Esophagus squamous epithelium (tissue), 5 donors: ENCODE results near the gene ZIK1. TPM values are rescaled to one million over a fixed set of nuclear protein-coding genes. Genes with fewer than 3 reads are reported as not detected.

Experiments used
- DNase-seq: peaks from one replicate; lab custom pipeline; 2025; lab: John Stamatoyannopoulos, UW
- H3K27ac ChIP-seq, 4 donors: fragments of 200-600 bp; sonication (generic); one replicate each; pipeline ENCODE4 v1.5.1; 2016 to 2019; ENCODE audit warnings: mild to moderate bottlenecking in 1 of 4
- H3K27me3 ChIP-seq, 4 donors: fragments of 200-600 bp; sonication (generic); 1 replicate in 3 of 4; 2 replicates in 1 of 4; pipeline versions ENCODE4 v1.5.1 to v1.6.0; 2017 to 2021; ENCODE audit warnings: antibody characterized with exemption in 1 of 4
- H3K36me3 ChIP-seq, 3 donors: fragments of 200-600 bp; sonication (generic); one replicate each; pipeline ENCODE4 v1.5.1; 2016 to 2019
- H3K4me1 ChIP-seq, 3 donors: fragments of 200-600 bp; sonication (generic); one replicate each; pipeline ENCODE4 v1.5.1; 2017 to 2019
- H3K4me3 ChIP-seq, 4 donors: fragments of 200-600 bp; sonication (generic); 1 replicate in 3 of 4; 2 replicates in 1 of 4; pipeline ENCODE4 v1.5.1; 2016 to 2019; ENCODE audit warnings: mild to moderate bottlenecking in 2 of 4, moderate library complexity in 1 of 4
- H3K9me3 ChIP-seq, 3 donors: fragments of 200-600 bp; sonication (generic); one replicate each; pipeline ENCODE4 v1.5.1; 2016 to 2019
- CTCF ChIP-seq, 6 experiments: fragments of 450-650 bp in 4 of 6; fragments of 200-600 bp in 2 of 6; sonication (generic) in 2 of 6; IDR thresholded peaks; one replicate each; pipeline ENCODE4 v1.5.1; 2016 to 2019; ENCODE audit warnings: antibody characterized with exemption in 6 of 6, mild to moderate bottlenecking in 4 of 6, moderate library complexity in 4 of 6
- POLR2A ChIP-seq, 4 donors: fragments of 450-650 bp; IDR thresholded peaks; one replicate each; pipeline ENCODE4 v1.6.1; 2017; ENCODE audit warnings: antibody characterized with exemption in 4 of 4, mild to moderate bottlenecking in 4 of 4, moderate library complexity in 3 of 4
- WGBS, 2 donors: methylation state at CpG; one replicate each; pipeline ENCODE4 v1.1.5; 2018; 5-methylcytosine and 5-hydroxymethylcytosine counted together
- intact Hi-C: fragments of 100-400 bp; cut with DNase I; formaldehyde crosslinking; loops from one replicate; pipeline ENCODE4 v1.15.0; 2022
- total RNA-seq, 4 donors: library from RNA; depleted of rRNA; stranded (reverse); fragments of >200 nt; gene quantifications; one replicate each; pipeline ENCODE4 v1.1.0, GENCODE V29; 2016
- donor health status: DM: yes; HTN: yes; CAD: no.

ZIK1 gene
- total RNA-seq, 4 donors from 2014 or later = 0.38 to 4.6 (median 3.1) TPM

GRCh38 chr19:57563547-57563946, 20.4 kb upstream of the ZIK1 start:
- no peak overlapping the region for H3K27ac ChIP-seq
- H3K27me3 ChIP-seq = no peaks in the 10 kb centered on the region
- intact Hi-C loops = no loop called here
- DNase-seq = no peak
- H3K36me3 ChIP-seq = no peaks in the 10 kb centered on the region
- H3K9me3 ChIP-seq = peaks cover 6 to 77% (median 62%) of the 10 kb centered on the region in 3 donors
- no peak for TF ChIP-seq CTCF (IDR thresholded peaks at IDR 0.05)
- TF ChIP-seq POLR2A (IDR thresholded peaks at IDR 0.05) = no peak
- peaks cover 4 to 15% (median 6%) of the 10 kb centered on the region in 3 donors for H3K4me1 ChIP-seq
- WGBS, 2 donors = 19 to 40% methylated on average over 1 of the region's 1 CpG
- H3K4me3 ChIP-seq = no peak overlapping the region

- Histone ChIP-seq H3K27ac (no peak overlapping the region), H3K9me3 (peaks cover 10 to 95% (median 79%) of the 10 kb centered on the region in 3 donors), H3K27me3 (no peaks in the 10 kb centered on the region), H3K4me3 (no peak overlapping the region), H3K4me1 (no peaks in the 10 kb centered on the region), H3K36me3 (peaks cover 0 to 14% (median 0%) of the 10 kb centered on the region in 3 donors)
- WGBS, 2 donors = 55% methylated on average over 7 of the region's 7 CpGs
- no peak for DNase-seq
- TF ChIP-seq POLR2A (IDR thresholded peaks at IDR 0.05) (no peak), CTCF (IDR thresholded peaks at IDR 0.05) (no peak)
- intact Hi-C loops = no loop called here
Measured at GRCh38 chr19:57566396-57567265, 17.3 kb upstream of the ZIK1 start.

- Histone ChIP-seq H3K9me3 (peaks cover 10 to 100% (median 87%) of the 10 kb centered on the region in 3 donors), H3K4me1 (no peaks in the 10 kb centered on the region), H3K27ac (no peak overlapping the region), H3K27me3 (no peaks in the 10 kb centered on the region), H3K4me3 (no peak overlapping the region), H3K36me3 (peaks cover 25 to 55% (median 32%) of the 10 kb centered on the region in 3 donors)
- DNase-seq = no peak
- no peak for TF ChIP-seq POLR2A (IDR thresholded peaks at IDR 0.05)
- no peak for TF ChIP-seq CTCF (IDR thresholded peaks at IDR 0.05)
- intact Hi-C loops = no loop called here
Measured at GRCh38 chr19:57570707-57571106, 13.2 kb upstream of the ZIK1 start.

- peaks cover 32 to 72% (median 35%) of the 10 kb centered on the region in 3 donors for H3K36me3 ChIP-seq
- WGBS, 2 donors = 91 to 96% methylated on average over 3 of the region's 3 CpGs
- H3K27ac ChIP-seq = no peak overlapping the region
Measured at GRCh38 chr19:57572415-57572947, 11.5 kb upstream of the ZIK1 start.

More at GRCh38 chr19:57572415-57572947, 11.5 kb upstream of the ZIK1 start:
- DNase-seq = no peak
- Histone ChIP-seq H3K4me3 (peak overlapping the region in 1 of 4 donors; percentile 23), H3K9me3 (peaks cover 4 to 100% (median 86%) of the 10 kb centered on the region in 3 donors), H3K4me1 (peaks cover 0 to 3% (median 0%) of the 10 kb centered on the region in 3 donors), H3K27me3 (no peaks in the 10 kb centered on the region)
- intact Hi-C loops = no loop called here
- TF ChIP-seq POLR2A (IDR thresholded peaks at IDR 0.05) (no peak), CTCF (IDR thresholded peaks at IDR 0.05) (no peak)
